Brain microvascular endothelial cell (primary cell): Measurements from ENCODE around the gene NINJ2.

Experiments used
- DNase-seq: peaks from one replicate; pipeline ENCODE4 v3.0.0-alpha.2; 2020
- H3K27ac ChIP-seq: fragments of 250-450 bp; sonication (Bioruptor Pico); 2 replicates; pipeline ENCODE4 v1.5.1; 2020; ENCODE audit warnings: mild to moderate bottlenecking, moderate library complexity
- H3K27me3 ChIP-seq: fragments of 250-450 bp; sonication (Bioruptor Pico); replicated peaks from 2 replicates; pipeline ENCODE4 v1.5.1; 2020; ENCODE audit warnings: mild to moderate bottlenecking
- H3K36me3 ChIP-seq: fragments of 250-450 bp; sonication (Bioruptor Pico); replicated peaks from 2 replicates; pipeline ENCODE4 v1.5.1; 2020; ENCODE audit warnings: mild to moderate bottlenecking
- H3K4me3 ChIP-seq: 2 replicates; pipeline ENCODE4 v1.5.1; 2011; ENCODE audit warnings: low read depth, mild to moderate bottlenecking, control low read depth, low read length, moderate library complexity
- CTCF ChIP-seq: IDR thresholded peaks from 2 replicates; pipeline ENCODE4 v1.5.1; 2011; ENCODE audit warnings: low read depth, mild to moderate bottlenecking, moderate library complexity, low read length, control low read depth, inconsistent platforms; ENCODE audit errors: missing control alignments
- in situ Hi-C: cut with HindIII; loops from 2 replicates; pipeline ENCODE4 v1.10.0; 2017; ENCODE audit warnings: low sequenced_read_pairs, low pct_ligation_motif_present

NINJ2 gene

GRCh38 chr12:617304-617915, 45.8 kb downstream of the NINJ2 start:
- H3K36me3 ChIP-seq = no peaks in the 10 kb centered on the region
- in situ Hi-C loops = no loop called here

GRCh38 chr12:615620-616019, 47.6 kb downstream of the NINJ2 start:
- Histone ChIP-seq H3K27me3 (no peaks in the 10 kb centered on the region), H3K4me3 (no peak overlapping the region), H3K36me3 (no peaks in the 10 kb centered on the region), H3K27ac (no peak overlapping the region)
- no peak for DNase-seq
- in situ Hi-C loops = no loop called here
- no peak for TF ChIP-seq CTCF

More at GRCh38 chr12:617304-617915, 45.8 kb downstream of the NINJ2 start:
- no peak for DNase-seq
- no peak for TF ChIP-seq CTCF
- H3K27ac ChIP-seq = no peak overlapping the region
- no peaks in the 10 kb centered on the region for H3K27me3 ChIP-seq
- H3K4me3 ChIP-seq = no peak overlapping the region

GRCh38 chr12:614411-614970, 48.8 kb downstream of the NINJ2 start:
- no peaks in the 10 kb centered on the region for H3K27me3 ChIP-seq
- in situ Hi-C loops = no loop called here
- no peak overlapping the region for H3K27ac ChIP-seq
- H3K36me3 ChIP-seq = no peaks in the 10 kb centered on the region
- DNase-seq = no peak
- peak; percentile 54 for TF ChIP-seq CTCF
- H3K4me3 ChIP-seq = no peak overlapping the region

- in situ Hi-C loops = no loop called here
- Histone ChIP-seq H3K36me3 (no peaks in the 10 kb centered on the region), H3K27ac (no peak overlapping the region), H3K4me3 (no peak overlapping the region), H3K27me3 (no peaks in the 10 kb centered on the region)
- TF ChIP-seq CTCF = no peak
- no peak for DNase-seq
Measured at GRCh38 chr12:613996-614395, 49.2 kb downstream of the NINJ2 start.

- in situ Hi-C loops = no loop called here
- H3K4me3 ChIP-seq = no peak overlapping the region
- TF ChIP-seq CTCF = no peak
- H3K36me3 ChIP-seq = no peaks in the 10 kb centered on the region
- no peak for DNase-seq
- H3K27me3 ChIP-seq = no peaks in the 10 kb centered on the region
- H3K27ac ChIP-seq = no peak overlapping the region
Measured at GRCh38 chr12:612886-613285, 50.4 kb downstream of the NINJ2 start.

- no peak overlapping the region for H3K4me3 ChIP-seq
- DNase-seq = no peak
- in situ Hi-C loops = no loop called here
- no peaks in the 10 kb centered on the region for H3K36me3 ChIP-seq
- TF ChIP-seq CTCF = no peak
- H3K27me3 ChIP-seq = no peaks in the 10 kb centered on the region
- H3K27ac ChIP-seq = no peak overlapping the region
Measured at GRCh38 chr12:612293-612692, 51.0 kb downstream of the NINJ2 start.
